ENCODE measurements around the gene KDM8. TPM values are rescaled to one million over a fixed set of nuclear protein-coding genes. Genes with fewer than 3 reads are reported as not detected.
"Not testable (repeated sequence)": the region's sequence is repeated elsewhere in the genome, so short reads cannot be mapped to it uniquely, and the experiment has no call there.

KDM8 gene
- total RNA-seq, 1 donor from 2014 or later, result 15.6 TPM

- Mint-ChIP-seq H3K36me3 (ENCODE audit: low read depth) (no peaks in the 10 kb centered on the region), H3K9me3 (peaks cover 3% of the 10 kb centered on the region), H3K4me1 (peaks cover 15% of the 10 kb centered on the region), H3K27ac (ENCODE audit: unreplicated experiment) (no peak overlapping the region), H3K4me3 (no peak overlapping the region), H3K27me3 (ENCODE audit: low read depth) (no peaks in the 10 kb centered on the region)
- no peak for DNase-seq (ENCODE audit: low read depth, low spot score)
- no peak for TF ChIP-seq CTCF (conservative IDR thresholded peaks at IDR 0.05)
Measured at GRCh38 chr16:27205423-27206065, 2.2 kb downstream of the KDM8 start.

GRCh38 chr16:27207121-27207520 lies 3.8 kb downstream of the KDM8 start:
- H3K27me3 Mint-ChIP-seq (ENCODE audit: low read depth); DNase-seq (ENCODE audit: low read depth, low spot score); H3K9me3 Mint-ChIP-seq; H3K27ac Mint-ChIP-seq (ENCODE audit: unreplicated experiment); H3K36me3 Mint-ChIP-seq (ENCODE audit: low read depth); H3K4me3 Mint-ChIP-seq: not testable (repeated sequence)
- H3K4me1 Mint-ChIP-seq, result peaks cover 15% of the 10 kb centered on the region

GRCh38 chr16:27208081-27208680 lies 4.9 kb downstream of the KDM8 start:
- no peak for TF ChIP-seq CTCF (conservative IDR thresholded peaks at IDR 0.05)
- no peak overlapping the region for H3K4me3 Mint-ChIP-seq
- H3K9me3 Mint-ChIP-seq, result no peaks in the 10 kb centered on the region
- no peak for DNase-seq (ENCODE audit: low read depth, low spot score)
- H3K36me3 Mint-ChIP-seq (ENCODE audit: low read depth), result no peaks in the 10 kb centered on the region
- peaks cover 12% of the 10 kb centered on the region for H3K4me1 Mint-ChIP-seq
- H3K27ac Mint-ChIP-seq (ENCODE audit: unreplicated experiment), result no peak overlapping the region
- H3K27me3 Mint-ChIP-seq (ENCODE audit: low read depth), result no peaks in the 10 kb centered on the region

GRCh38 chr16:27208796-27209195 lies 5.5 kb downstream of the KDM8 start:
- Mint-ChIP-seq H3K27me3 (ENCODE audit: low read depth) (no peaks in the 10 kb centered on the region), H3K9me3 (no peaks in the 10 kb centered on the region), H3K36me3 (ENCODE audit: low read depth) (no peaks in the 10 kb centered on the region), H3K4me3 (no peak overlapping the region), H3K4me1 (peaks cover 8% of the 10 kb centered on the region), H3K27ac (ENCODE audit: unreplicated experiment) (no peak overlapping the region)
- no peak for TF ChIP-seq CTCF (conservative IDR thresholded peaks at IDR 0.05)
- DNase-seq (ENCODE audit: low read depth, low spot score), result no peak

- Mint-ChIP-seq H3K4me1 (no peaks in the 10 kb centered on the region), H3K36me3 (ENCODE audit: low read depth) (no peaks in the 10 kb centered on the region), H3K4me3 (no peak overlapping the region), H3K9me3 (no peaks in the 10 kb centered on the region), H3K27ac (ENCODE audit: unreplicated experiment) (no peak overlapping the region), H3K27me3 (ENCODE audit: low read depth) (no peaks in the 10 kb centered on the region)
- DNase-seq (ENCODE audit: low read depth, low spot score), result no peak
- TF ChIP-seq CTCF (conservative IDR thresholded peaks at IDR 0.05), result no peak
Measured at GRCh38 chr16:27209591-27209990, 6.3 kb downstream of the KDM8 start.

- H3K27ac Mint-ChIP-seq (ENCODE audit: unreplicated experiment), result no peak overlapping the region
- DNase-seq (ENCODE audit: low read depth, low spot score), result no peak
- H3K27me3 Mint-ChIP-seq (ENCODE audit: low read depth), result no peaks in the 10 kb centered on the region
- H3K4me3 Mint-ChIP-seq, result no peak overlapping the region
- no peaks in the 10 kb centered on the region for H3K36me3 Mint-ChIP-seq (ENCODE audit: low read depth)
- H3K4me1 Mint-ChIP-seq, result no peaks in the 10 kb centered on the region
- no peak for TF ChIP-seq CTCF (conservative IDR thresholded peaks at IDR 0.05)
- H3K9me3 Mint-ChIP-seq, result no peaks in the 10 kb centered on the region
Measured at GRCh38 chr16:27210174-27210573, 6.8 kb downstream of the KDM8 start.
